Stomach (tissue), 9 donors: ENCODE data around the gene OXCT1. TPM values are rescaled to one million over a fixed set of nuclear protein-coding genes. Genes with fewer than 3 reads are reported as not detected.

Experiments
- DNase-seq, 2 donors: peaks; one replicate each; pipeline versions ENCODE4 v3.0.0 to v3.0.0-alpha.2; 2013 to 2019
- H3K27ac ChIP-seq, 5 donors: fragments of 200-600 bp in 4 of 5; sonication (generic) in 4 of 5; one replicate each; pipeline ENCODE4 v1.5.1; 2013 to 2019; ENCODE audit warnings: mild to moderate bottlenecking in 1 of 5, moderate library complexity in 1 of 5
- H3K27me3 ChIP-seq, 3 donors: fragments of 200-600 bp; sonication (generic); one replicate each; pipeline ENCODE4 v1.5.1; 2017 to 2019; ENCODE audit warnings: mixed run types in 1 of 3
- H3K36me3 ChIP-seq, 4 donors: fragments of 200-600 bp; sonication (generic); 1 replicate in 3 of 4; 2 replicates in 1 of 4; pipeline ENCODE4 v1.5.1; 2016 to 2019
- H3K4me1 ChIP-seq, 4 donors: fragments of 200-600 bp; sonication (generic); one replicate each; pipeline ENCODE4 v1.5.1; 2016 to 2019
- H3K4me3 ChIP-seq, 4 donors: fragments of 200-600 bp; sonication (generic) in 3 of 4; one replicate each; pipeline ENCODE4 v1.5.1; 2016 to 2019; ENCODE audit warnings: mild to moderate bottlenecking in 1 of 4
- H3K9me3 ChIP-seq, 4 donors: fragments of 200-600 bp; sonication (generic); one replicate each; pipeline ENCODE4 v1.5.1; 2016 to 2019
- CTCF ChIP-seq, 7 experiments: fragments of 450-650 bp in 4 of 7; fragments of 200-600 bp in 3 of 7; sonication (generic) in 3 of 7; IDR thresholded peaks; one replicate each; pipeline ENCODE4 v1.5.1; 2016 to 2019; ENCODE audit warnings: antibody characterized with exemption in 7 of 7, control low read depth in 2 of 7, mild to moderate bottlenecking in 1 of 7
- EP300 ChIP-seq: sonication (generic); formaldehyde crosslinking; IDR thresholded peaks from one replicate; pipeline ENCODE4 v1.6.1; 2017; ENCODE audit warnings: antibody characterized with exemption
- POLR2A ChIP-seq, 4 donors: fragments of 450-650 bp; IDR thresholded peaks; one replicate each; pipeline ENCODE4 v1.6.1; 2016; ENCODE audit warnings: antibody characterized with exemption in 4 of 4, control low read depth in 2 of 4, mild to moderate bottlenecking in 1 of 4, moderate library complexity in 1 of 4
- POLR2AphosphoS5 ChIP-seq, 3 donors: sonication (generic); formaldehyde crosslinking; IDR thresholded peaks; one replicate each; pipeline ENCODE4 v1.6.1; 2016; ENCODE audit warnings: antibody characterized with exemption in 3 of 3
- WGBS, 5 donors: extraction: QIAGEN DNeasy Blood & Tissue Kit in 3 of 5; methylation state at CpG; one replicate each; pipeline versions ENCODE4 v1.1.5 to v1.1.7; 2013 to 2018; 5-methylcytosine and 5-hydroxymethylcytosine counted together
- intact Hi-C: fragments of 100-400 bp; cut with DNase I; formaldehyde crosslinking; loops from one replicate; pipeline ENCODE4 v1.15.1; 2023; ENCODE audit warnings: low total_unique reads
- polyA plus RNA-seq, 3 donors: library from polyadenylated mRNA; stranded (reverse); fragments of 200-250 nt; gene quantifications; one replicate each; pipeline ENCODE4 v1.2.3, GENCODE V29; 2013
- total RNA-seq, 5 donors: library from RNA; depleted of rRNA; stranded (reverse); fragments of >200 nt; gene quantifications; one replicate each; pipeline versions ENCODE4 v1.1.0 to v1.2.3, GENCODE V29; 2014 to 2016
- donor health status: healthy with polysubstance abuse.
- donor health status: Bipolar disorder and iron deficiency.
- donor health status: healthy.

The OXCT1 gene
- total and polyA plus RNA-seq, 8 donors, result 4.1 to 33.3 (median 14.8) TPM

- Histone ChIP-seq H3K4me1 (no peaks in the 10 kb centered on the region), H3K27ac (no peak overlapping the region), H3K36me3 (no peaks in the 10 kb centered on the region), H3K9me3 (no peaks in the 10 kb centered on the region), H3K4me3 (no peak overlapping the region), H3K27me3 (no peaks in the 10 kb centered on the region)
- intact Hi-C loops, result no loop called here
- DNase-seq, result no peak
- TF ChIP-seq POLR2AphosphoS5 (IDR thresholded peaks at IDR 0.05), result no peak
- TF ChIP-seq POLR2A (IDR thresholded peaks at IDR 0.05), result no peak
- no peak for TF ChIP-seq CTCF (IDR thresholded peaks at IDR 0.05)
- TF ChIP-seq EP300, result no peak
These were observed 99.4 kb downstream of the OXCT1 start for GRCh38 chr5:41770799-41771198.

- no peak for DNase-seq
- H3K9me3 ChIP-seq, result no peaks in the 10 kb centered on the region
- no peak overlapping the region for H3K27ac ChIP-seq
- H3K4me1 ChIP-seq, result no peaks in the 10 kb centered on the region
- H3K4me3 ChIP-seq, result no peak overlapping the region
- no peaks in the 10 kb centered on the region for H3K36me3 ChIP-seq
- WGBS, 5 donors, result 95 to 99% (median 97%) methylated on average over 5 of the region's 5 CpGs
- TF ChIP-seq POLR2AphosphoS5 (IDR thresholded peaks at IDR 0.05) (no peak), EP300 (no peak), POLR2A (IDR thresholded peaks at IDR 0.05) (no peak), CTCF (IDR thresholded peaks at IDR 0.05) (no peak)
- intact Hi-C loops, result no loop called here
- H3K27me3 ChIP-seq, result no peaks in the 10 kb centered on the region
These were observed 101.5 kb downstream of the OXCT1 start for GRCh38 chr5:41768692-41769091.

DNA sequence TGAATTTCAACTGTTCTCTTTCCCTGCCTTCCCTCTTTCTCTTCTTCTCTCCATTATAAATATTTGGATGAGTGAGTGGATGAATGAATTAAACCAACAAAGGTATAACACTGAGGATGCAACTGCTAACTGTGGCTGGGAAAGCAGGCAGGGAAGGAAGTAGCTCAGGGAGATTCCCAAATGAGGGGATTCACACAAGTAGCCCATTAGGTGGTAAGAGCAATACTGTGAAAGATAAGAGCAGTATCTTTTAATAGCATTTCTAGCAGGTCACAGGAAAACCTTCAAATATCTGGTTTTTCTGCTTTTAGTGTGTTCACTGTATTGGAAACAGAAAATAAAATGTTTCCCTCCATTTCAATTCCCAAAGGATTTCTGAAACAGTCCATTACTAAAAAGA is 105.6 kb downstream of the OXCT1 start:
- Histone ChIP-seq H3K9me3 (no peaks in the 10 kb centered on the region), H3K27me3 (no peaks in the 10 kb centered on the region), H3K4me3 (no peak overlapping the region), H3K36me3 (peaks cover 0 to 17% (median 12%) of the 10 kb centered on the region in 4 donors), H3K27ac (no peak overlapping the region), H3K4me1 (no peaks in the 10 kb centered on the region)
- no peak for DNase-seq
- TF ChIP-seq CTCF (IDR thresholded peaks at IDR 0.05) (no peak), POLR2A (IDR thresholded peaks at IDR 0.05) (no peak), EP300 (no peak), POLR2AphosphoS5 (IDR thresholded peaks at IDR 0.05) (no peak)
- intact Hi-C loops, result no loop called here

GRCh38 chr5:41763574-41763973 is 106.7 kb downstream of the OXCT1 start:
- intact Hi-C loops, result no loop called here
- Histone ChIP-seq H3K4me1 (no peaks in the 10 kb centered on the region), H3K27me3 (no peaks in the 10 kb centered on the region), H3K9me3 (no peaks in the 10 kb centered on the region), H3K27ac (no peak overlapping the region), H3K4me3 (no peak overlapping the region), H3K36me3 (peaks cover 0 to 25% (median 20%) of the 10 kb centered on the region in 4 donors)
- TF ChIP-seq CTCF (IDR thresholded peaks at IDR 0.05) (no peak), POLR2AphosphoS5 (IDR thresholded peaks at IDR 0.05) (no peak), EP300 (no peak), POLR2A (IDR thresholded peaks at IDR 0.05) (no peak)
- DNase-seq, result no peak
- 89 to 98% (median 95%) methylated on average over 2 of the region's 2 CpGs for WGBS, 5 donors
